Endothelial cell (in vitro differentiated cells): ENCODE data around the gene NF1. TPM values are rescaled to one million over a fixed set of nuclear protein-coding genes. Genes with fewer than 3 reads are reported as not detected.

Source experiments
- DNase-seq: peaks from one replicate; pipeline ENCODE4 v3.0.0; 2021; ENCODE audit warnings: low spot score
- H3K27ac Mint-ChIP-seq: one replicate; pipeline ENCODE4 v1.8.0; 2021; ENCODE audit warnings: mixed read lengths, inconsistent platforms; ENCODE audit not compliant: unreplicated experiment
- H3K27me3 Mint-ChIP-seq: one replicate; pipeline ENCODE4 v1.8.0; 2021; ENCODE audit warnings: mild to moderate bottlenecking, moderate library complexity, mixed read lengths, inconsistent platforms; ENCODE audit not compliant: unreplicated experiment
- H3K36me3 Mint-ChIP-seq: one replicate; pipeline ENCODE4 v1.8.0; 2021; ENCODE audit warnings: mild to moderate bottlenecking, low read depth, mixed read lengths, inconsistent platforms; ENCODE audit not compliant: unreplicated experiment
- H3K4me1 Mint-ChIP-seq: one replicate; pipeline ENCODE4 v1.8.0; 2021; ENCODE audit warnings: mild to moderate bottlenecking, mixed read lengths, inconsistent platforms; ENCODE audit not compliant: unreplicated experiment
- H3K4me3 Mint-ChIP-seq: one replicate; pipeline ENCODE4 v1.8.0; 2021; ENCODE audit warnings: mild to moderate bottlenecking, mixed read lengths, inconsistent platforms; ENCODE audit not compliant: unreplicated experiment
- H3K9me3 Mint-ChIP-seq: one replicate; pipeline ENCODE4 v1.8.0; 2021; ENCODE audit warnings: mixed read lengths, inconsistent platforms; ENCODE audit not compliant: unreplicated experiment
- total RNA-seq: library from RNA; stranded (reverse); fragmentation: NEBNext Ultra II Directional; extraction: Animal tissue kit (Norgen Biotek cat#: 25700); gene quantifications from one replicate; pipeline ENCODE4 v1.2.1, GENCODE V29; 2021; ENCODE audit not compliant: unreplicated experiment
- TF ChIP-seq, protein P1 (sequence below): fragments of 200-600 bp; sonication (generic); IDR thresholded peaks from one replicate; pipeline ENCODE4 v1.5.0; 2021; ENCODE audit warnings: antibody characterized with exemption; ENCODE audit not compliant: unreplicated experiment

NF1 gene
- total RNA-seq, 1 donor from 2014 or later = 52.7 TPM

- Mint-ChIP-seq H3K4me1 (no peaks in the 10 kb centered on the region), H3K9me3 (no peaks in the 10 kb centered on the region), H3K27ac (no peak overlapping the region), H3K36me3 (peaks cover 4% of the 10 kb centered on the region), H3K4me3 (no peak overlapping the region), H3K27me3 (no peaks in the 10 kb centered on the region)
- DNase-seq = no peak
- TF ChIP-seq, protein P1, sequence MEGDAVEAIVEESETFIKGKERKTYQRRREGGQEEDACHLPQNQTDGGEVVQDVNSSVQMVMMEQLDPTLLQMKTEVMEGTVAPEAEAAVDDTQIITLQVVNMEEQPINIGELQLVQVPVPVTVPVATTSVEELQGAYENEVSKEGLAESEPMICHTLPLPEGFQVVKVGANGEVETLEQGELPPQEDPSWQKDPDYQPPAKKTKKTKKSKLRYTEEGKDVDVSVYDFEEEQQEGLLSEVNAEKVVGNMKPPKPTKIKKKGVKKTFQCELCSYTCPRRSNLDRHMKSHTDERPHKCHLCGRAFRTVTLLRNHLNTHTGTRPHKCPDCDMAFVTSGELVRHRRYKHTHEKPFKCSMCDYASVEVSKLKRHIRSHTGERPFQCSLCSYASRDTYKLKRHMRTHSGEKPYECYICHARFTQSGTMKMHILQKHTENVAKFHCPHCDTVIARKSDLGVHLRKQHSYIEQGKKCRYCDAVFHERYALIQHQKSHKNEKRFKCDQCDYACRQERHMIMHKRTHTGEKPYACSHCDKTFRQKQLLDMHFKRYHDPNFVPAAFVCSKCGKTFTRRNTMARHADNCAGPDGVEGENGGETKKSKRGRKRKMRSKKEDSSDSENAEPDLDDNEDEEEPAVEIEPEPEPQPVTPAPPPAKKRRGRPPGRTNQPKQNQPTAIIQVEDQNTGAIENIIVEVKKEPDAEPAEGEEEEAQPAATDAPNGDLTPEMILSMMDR = no peak
Observed at GRCh38 chr17:31291820-31292219, 197.0 kb downstream of the NF1 start.

- Mint-ChIP-seq H3K4me3 (no peak overlapping the region), H3K27ac (no peak overlapping the region), H3K36me3 (no peaks in the 10 kb centered on the region), H3K4me1 (no peaks in the 10 kb centered on the region), H3K27me3 (no peaks in the 10 kb centered on the region), H3K9me3 (no peaks in the 10 kb centered on the region)
- DNase-seq = no peak
- TF ChIP-seq, protein P1 = no peak
Observed at GRCh38 chr17:31293581-31293980, 198.8 kb downstream of the NF1 start.

- no peak overlapping the region for H3K4me3 Mint-ChIP-seq
- TF ChIP-seq, protein P1 = no peak
Observed at GRCh38 chr17:31294231-31294630, 199.5 kb downstream of the NF1 start.

DNA sequence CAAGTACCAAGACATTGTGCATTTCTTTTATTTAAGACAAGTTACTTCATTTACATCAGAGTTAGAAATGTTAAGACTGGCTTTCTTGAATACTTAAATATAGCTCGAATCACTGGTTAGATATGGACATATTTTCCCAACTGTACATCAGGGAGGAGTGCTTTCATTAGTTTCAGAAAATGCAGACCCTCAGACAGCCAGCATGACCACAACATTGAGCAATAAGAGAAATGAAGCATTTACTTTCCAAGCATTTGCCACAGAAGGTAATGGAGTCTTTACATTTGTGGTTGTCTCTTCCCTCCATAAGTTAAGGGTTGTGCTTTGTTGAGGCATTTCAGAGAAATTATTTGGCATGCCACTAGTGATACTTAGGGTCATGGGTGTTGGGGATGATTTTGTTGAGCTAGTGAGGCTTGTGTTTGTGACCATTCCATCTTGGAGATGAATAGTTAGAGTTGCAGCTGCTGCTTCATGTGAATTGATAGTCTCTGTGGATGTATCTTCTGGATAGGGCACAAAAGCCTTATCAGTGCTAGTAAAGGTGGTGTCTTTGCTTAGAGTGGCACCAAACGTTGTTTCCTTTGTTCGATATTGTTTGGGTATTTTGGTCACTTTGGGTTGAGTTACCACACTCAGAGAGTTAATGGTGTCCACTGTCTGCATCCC is 200.2 kb downstream of the NF1 start:
- Mint-ChIP-seq H3K36me3 (no peaks in the 10 kb centered on the region), H3K27me3 (no peaks in the 10 kb centered on the region), H3K27ac (no peak overlapping the region), H3K9me3 (no peaks in the 10 kb centered on the region), H3K4me3 (no peak overlapping the region), H3K4me1 (no peaks in the 10 kb centered on the region)
- DNase-seq = no peak
- TF ChIP-seq, protein P1 = no peak

More at GRCh38 chr17:31294231-31294630, 199.5 kb downstream of the NF1 start:
- Mint-ChIP-seq H3K27me3 (no peaks in the 10 kb centered on the region), H3K9me3 (no peaks in the 10 kb centered on the region), H3K36me3 (no peaks in the 10 kb centered on the region), H3K27ac (no peak overlapping the region), H3K4me1 (no peaks in the 10 kb centered on the region)
- DNase-seq = no peak

- no peak for DNase-seq
- no peak overlapping the region for H3K27ac Mint-ChIP-seq
- H3K9me3 Mint-ChIP-seq = no peaks in the 10 kb centered on the region
- H3K4me1 Mint-ChIP-seq = no peaks in the 10 kb centered on the region
- no peaks in the 10 kb centered on the region for H3K27me3 Mint-ChIP-seq
- H3K36me3 Mint-ChIP-seq = no peaks in the 10 kb centered on the region
- no peak overlapping the region for H3K4me3 Mint-ChIP-seq
- TF ChIP-seq, protein P1 = no peak
Observed at GRCh38 chr17:31295489-31295871, 200.7 kb downstream of the NF1 start.
